ENCODE data around the gene IFITM2.

DNA sequence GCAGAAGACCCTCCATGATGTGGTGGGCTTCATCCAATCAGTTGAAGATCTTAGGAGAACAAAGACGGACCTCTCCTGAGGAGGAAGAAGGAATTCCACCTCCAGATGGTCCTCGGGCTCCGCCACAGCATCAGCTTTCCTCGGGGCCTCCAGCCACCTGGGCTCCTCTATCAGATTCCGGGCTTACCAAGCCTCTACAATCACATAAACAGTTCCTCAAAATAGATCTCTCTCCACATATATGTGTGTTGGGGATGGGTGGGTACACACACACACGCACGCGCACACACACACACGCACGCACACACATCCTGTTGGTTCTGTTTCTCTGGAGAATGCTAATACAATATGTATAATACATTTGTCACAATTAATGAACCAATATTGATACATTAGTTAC lies 48.2 kb upstream of the IFITM2 start:
- TF ChIP-seq, protein P1, sequence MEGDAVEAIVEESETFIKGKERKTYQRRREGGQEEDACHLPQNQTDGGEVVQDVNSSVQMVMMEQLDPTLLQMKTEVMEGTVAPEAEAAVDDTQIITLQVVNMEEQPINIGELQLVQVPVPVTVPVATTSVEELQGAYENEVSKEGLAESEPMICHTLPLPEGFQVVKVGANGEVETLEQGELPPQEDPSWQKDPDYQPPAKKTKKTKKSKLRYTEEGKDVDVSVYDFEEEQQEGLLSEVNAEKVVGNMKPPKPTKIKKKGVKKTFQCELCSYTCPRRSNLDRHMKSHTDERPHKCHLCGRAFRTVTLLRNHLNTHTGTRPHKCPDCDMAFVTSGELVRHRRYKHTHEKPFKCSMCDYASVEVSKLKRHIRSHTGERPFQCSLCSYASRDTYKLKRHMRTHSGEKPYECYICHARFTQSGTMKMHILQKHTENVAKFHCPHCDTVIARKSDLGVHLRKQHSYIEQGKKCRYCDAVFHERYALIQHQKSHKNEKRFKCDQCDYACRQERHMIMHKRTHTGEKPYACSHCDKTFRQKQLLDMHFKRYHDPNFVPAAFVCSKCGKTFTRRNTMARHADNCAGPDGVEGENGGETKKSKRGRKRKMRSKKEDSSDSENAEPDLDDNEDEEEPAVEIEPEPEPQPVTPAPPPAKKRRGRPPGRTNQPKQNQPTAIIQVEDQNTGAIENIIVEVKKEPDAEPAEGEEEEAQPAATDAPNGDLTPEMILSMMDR (IDR thresholded peaks at IDR 0.05), result no peak
- no peak for TF ChIP-seq EP300 (IDR thresholded peaks at IDR 0.05)
- TF ChIP-seq POLR2A (IDR thresholded peaks at IDR 0.05), result no peak
- TF ChIP-seq POLR2AphosphoS5 (IDR thresholded peaks at IDR 0.05), result no peak

Data from stomach (tissue), 4 donors.